HUES6 (cell line): ENCODE results near the gene FAF1.

ENCODE experiments used
- H3K27ac ChIP-seq: 2 replicates; pipeline ENCODE4 v1.7.0; 2013; ENCODE audit warnings: low read depth, mild to moderate bottlenecking, low read length, inconsistent platforms
- H3K27me3 ChIP-seq: 2 replicates; pipeline ENCODE4 v1.6.1; 2013; ENCODE audit warnings: low read length; ENCODE audit not compliant: control insufficient read depth, insufficient read depth
- H3K36me3 ChIP-seq: 2 replicates; pipeline ENCODE4 v1.6.1; 2013; ENCODE audit warnings: low read length; ENCODE audit not compliant: control insufficient read depth, insufficient read depth
- H3K4me1 ChIP-seq: 2 replicates; pipeline ENCODE4 v1.6.1; 2013; ENCODE audit warnings: low read length; ENCODE audit not compliant: control insufficient read depth, insufficient read depth
- H3K4me3 ChIP-seq: 2 replicates; pipeline ENCODE4 v1.5.1; 2013; ENCODE audit warnings: low read depth, low read length
- H3K9ac ChIP-seq: one replicate; pipeline ENCODE4 v1.6.1; 2013; ENCODE audit warnings: mild to moderate bottlenecking, low read length
- H3K9me3 ChIP-seq: 2 replicates; pipeline ENCODE4 v1.6.1; 2013; ENCODE audit warnings: low read depth, low read length; ENCODE audit not compliant: control insufficient read depth, insufficient read depth

The FAF1 gene

DNA sequence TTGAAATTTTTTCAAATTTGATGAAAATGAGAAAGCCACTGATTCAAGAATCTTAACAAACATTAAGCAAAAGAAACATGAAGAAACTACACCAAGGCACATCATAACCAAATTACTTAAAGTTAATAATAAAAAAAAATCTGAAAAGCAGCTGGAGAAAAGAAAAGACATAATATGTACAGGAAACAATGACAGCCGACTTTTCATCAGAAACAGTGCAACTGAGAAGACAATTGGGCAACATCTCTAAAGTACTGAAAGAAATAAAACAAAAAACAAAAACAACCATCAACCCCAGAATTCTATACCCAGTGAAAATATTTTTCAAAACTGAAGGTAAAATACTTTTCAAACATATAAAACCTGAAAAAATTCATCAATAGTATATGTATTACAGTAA is 463.1 kb downstream of the FAF1 start:
- Histone ChIP-seq H3K9ac (no peak overlapping the region), H3K9me3 (peaks cover 4% of the 10 kb centered on the region; the same call in 1 of the 2 replicates), H3K4me3 (no peak overlapping the region), H3K27me3 (no peaks in the 10 kb centered on the region), H3K36me3 (no peaks in the 10 kb centered on the region), H3K4me1 (no peaks in the 10 kb centered on the region), H3K27ac (no peak overlapping the region)

DNA sequence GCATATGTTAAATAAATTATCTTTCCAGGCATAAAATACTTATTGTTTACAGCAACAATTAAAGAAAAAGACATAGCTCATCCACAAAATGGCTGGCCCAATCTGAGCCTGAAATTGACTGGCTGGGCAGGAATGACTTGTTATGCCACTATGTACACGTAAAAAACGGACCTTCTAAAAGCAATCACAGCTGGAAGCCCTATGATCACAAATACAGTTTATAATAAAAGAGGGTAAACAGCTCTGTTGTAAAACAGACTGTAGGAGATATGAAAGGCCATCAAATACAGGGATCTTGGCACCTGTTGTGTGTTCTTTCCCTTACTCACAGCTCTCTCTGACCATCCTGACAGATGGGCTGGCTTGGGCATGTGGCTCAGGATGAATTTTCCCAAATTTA is 466.4 kb downstream of the FAF1 start:
- Histone ChIP-seq H3K36me3 (peaks cover 3% of the 10 kb centered on the region), H3K9ac (no peak overlapping the region), H3K4me1 (no peaks in the 10 kb centered on the region), H3K4me3 (no peak overlapping the region), H3K9me3 (0 out of 2 replicates have a peak, but pooled peaks cover 3% of the 10 kb centered on the region), H3K27ac (no peak overlapping the region), H3K27me3 (no peaks in the 10 kb centered on the region)

DNA sequence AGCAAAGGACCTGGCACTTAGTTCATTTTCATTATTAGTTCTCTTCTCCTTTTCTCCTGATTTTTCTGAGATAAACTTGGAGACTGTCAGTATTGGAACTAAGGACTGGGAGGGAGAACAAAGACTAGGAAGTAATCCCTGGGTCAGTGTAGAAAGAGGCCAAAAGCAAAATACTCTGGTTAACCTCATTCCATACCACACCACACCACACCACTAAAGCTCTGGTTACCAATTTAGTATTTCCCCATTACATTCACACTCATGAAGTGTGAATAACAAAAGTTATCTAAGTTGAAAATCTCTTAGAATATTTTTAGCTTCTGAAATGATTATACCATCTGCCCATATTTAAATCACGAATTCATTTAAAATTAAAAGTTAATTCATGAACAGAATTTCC is 467.9 kb downstream of the FAF1 start:
- peaks cover 3% of the 10 kb centered on the region for H3K36me3 ChIP-seq
- H3K9me3 ChIP-seq: no peaks in the 10 kb centered on the region
- no peaks in the 10 kb centered on the region for H3K4me1 ChIP-seq
- no peak overlapping the region for H3K9ac ChIP-seq
- no peak overlapping the region for H3K4me3 ChIP-seq
- H3K27ac ChIP-seq: no peak overlapping the region
- H3K27me3 ChIP-seq: no peaks in the 10 kb centered on the region

DNA sequence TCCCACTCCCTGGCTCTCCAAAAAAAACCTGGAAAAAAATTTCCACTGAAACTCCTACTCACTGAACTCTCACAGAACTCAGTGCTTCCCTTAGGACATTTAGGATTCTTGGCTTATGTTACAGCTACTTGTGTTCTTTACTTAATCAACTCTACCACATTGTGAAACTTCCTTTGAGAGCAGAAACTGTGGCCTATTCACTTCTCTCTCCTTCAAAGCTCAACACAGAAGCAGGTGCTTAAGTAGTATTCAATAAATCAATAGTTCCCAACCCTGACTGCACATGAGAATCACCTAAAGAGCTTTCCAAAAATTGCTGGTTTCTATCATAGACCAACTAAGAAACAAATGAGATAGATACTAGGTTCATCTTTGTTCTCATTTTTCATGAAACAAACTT is 468.9 kb downstream of the FAF1 start:
- no peak overlapping the region for H3K4me3 ChIP-seq
- H3K27ac ChIP-seq: no peak overlapping the region
- H3K27me3 ChIP-seq: no peaks in the 10 kb centered on the region
- no peaks in the 10 kb centered on the region for H3K9me3 ChIP-seq
- no peaks in the 10 kb centered on the region for H3K4me1 ChIP-seq
- no peak overlapping the region for H3K9ac ChIP-seq
- peaks cover 3% of the 10 kb centered on the region for H3K36me3 ChIP-seq

DNA sequence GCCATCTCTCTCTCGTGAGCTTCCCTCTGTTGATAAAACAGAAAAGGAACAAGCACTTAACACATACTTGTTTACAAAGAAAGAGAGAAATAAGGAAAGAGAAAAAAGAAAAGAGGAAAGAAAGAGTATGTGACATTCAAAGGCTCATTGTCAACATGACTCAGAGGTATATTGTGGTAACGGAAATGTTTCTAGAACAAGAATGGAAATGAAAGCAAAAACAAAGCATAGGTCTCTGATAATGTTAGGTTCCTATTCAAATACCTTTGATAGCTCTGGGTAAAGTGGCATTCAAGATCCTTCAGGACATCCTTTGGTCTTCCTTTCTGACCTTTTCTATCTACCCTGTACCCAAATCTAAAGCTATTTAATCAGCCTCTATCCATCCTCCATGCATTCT is 469.4 kb downstream of the FAF1 start:
- Histone ChIP-seq H3K4me1 (no peaks in the 10 kb centered on the region), H3K9me3 (no peaks in the 10 kb centered on the region), H3K9ac (no peak overlapping the region), H3K27me3 (no peaks in the 10 kb centered on the region), H3K27ac (no peak overlapping the region), H3K4me3 (no peak overlapping the region), H3K36me3 (peaks cover 3% of the 10 kb centered on the region)

DNA sequence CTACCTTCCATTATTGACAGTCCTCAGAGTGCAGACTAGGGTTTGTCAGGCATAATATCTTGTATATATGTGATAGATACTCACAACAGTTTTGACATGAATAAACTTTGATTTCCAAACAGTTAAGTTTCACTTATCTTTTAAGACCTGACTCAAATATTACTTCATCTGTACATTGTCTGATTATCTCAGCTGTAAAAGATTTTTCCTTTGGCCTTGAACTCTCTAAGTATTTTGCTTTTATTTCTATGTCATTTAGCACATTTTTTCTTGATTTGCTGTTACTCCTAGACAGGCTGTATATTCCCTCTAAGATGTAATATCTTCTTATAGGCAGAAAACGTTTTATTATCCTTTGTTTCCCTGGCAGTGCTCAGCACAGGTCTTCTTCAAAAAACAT is 471.2 kb downstream of the FAF1 start:
- H3K9me3 ChIP-seq: no peaks in the 10 kb centered on the region
- H3K9ac ChIP-seq: no peak overlapping the region
- H3K36me3 ChIP-seq: peaks cover 3% of the 10 kb centered on the region
- H3K27ac ChIP-seq: no peak overlapping the region
- H3K4me1 ChIP-seq: no peaks in the 10 kb centered on the region
- H3K27me3 ChIP-seq: no peaks in the 10 kb centered on the region
- no peak overlapping the region for H3K4me3 ChIP-seq

DNA sequence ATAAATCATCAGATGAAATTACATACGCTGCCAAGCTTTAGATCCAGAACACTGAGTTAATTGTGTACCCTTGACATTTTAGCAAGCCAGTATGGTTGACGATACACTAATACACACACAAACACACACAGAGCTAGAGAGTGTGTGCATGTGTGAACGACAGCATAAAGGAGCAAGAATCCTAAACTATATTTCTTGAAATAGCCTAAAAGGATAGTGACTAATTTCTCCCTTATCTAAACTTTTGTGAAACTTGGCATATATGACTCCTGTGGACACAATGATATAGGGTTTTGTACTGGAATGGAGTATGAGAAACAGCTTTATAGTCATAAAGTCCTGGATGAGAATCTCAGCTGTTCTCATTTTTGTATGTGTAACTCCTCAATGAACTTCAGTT is 471.7 kb downstream of the FAF1 start:
- Histone ChIP-seq H3K36me3 (peaks cover 3% of the 10 kb centered on the region), H3K27me3 (no peaks in the 10 kb centered on the region), H3K9ac (no peak overlapping the region), H3K27ac (no peak overlapping the region), H3K4me1 (no peaks in the 10 kb centered on the region), H3K9me3 (no peaks in the 10 kb centered on the region), H3K4me3 (no peak overlapping the region)

DNA sequence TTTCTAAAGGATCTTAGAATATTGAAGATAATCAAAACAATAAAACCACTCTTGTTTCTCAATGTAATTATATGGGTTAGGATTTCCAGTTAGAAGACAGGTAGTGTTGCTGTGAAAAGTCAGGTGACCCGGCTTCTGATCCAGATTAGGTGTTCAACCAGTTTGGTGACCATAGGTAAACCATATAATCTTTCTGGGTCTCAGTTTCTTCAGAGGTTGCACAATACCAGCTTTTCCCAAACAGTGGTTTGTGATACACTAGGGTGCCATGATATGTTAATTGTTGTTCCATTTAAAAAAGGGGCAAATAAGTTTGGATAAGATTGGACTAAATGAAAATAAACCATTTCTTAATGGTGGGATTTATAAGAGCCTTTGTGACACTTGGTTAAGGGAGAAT is 472.3 kb downstream of the FAF1 start:
- H3K9me3 ChIP-seq: no peaks in the 10 kb centered on the region
- no peaks in the 10 kb centered on the region for H3K4me1 ChIP-seq
- no peak overlapping the region for H3K9ac ChIP-seq
- H3K4me3 ChIP-seq: no peak overlapping the region
- peaks cover 3% of the 10 kb centered on the region for H3K36me3 ChIP-seq
- H3K27me3 ChIP-seq: no peaks in the 10 kb centered on the region
- no peak overlapping the region for H3K27ac ChIP-seq

DNA sequence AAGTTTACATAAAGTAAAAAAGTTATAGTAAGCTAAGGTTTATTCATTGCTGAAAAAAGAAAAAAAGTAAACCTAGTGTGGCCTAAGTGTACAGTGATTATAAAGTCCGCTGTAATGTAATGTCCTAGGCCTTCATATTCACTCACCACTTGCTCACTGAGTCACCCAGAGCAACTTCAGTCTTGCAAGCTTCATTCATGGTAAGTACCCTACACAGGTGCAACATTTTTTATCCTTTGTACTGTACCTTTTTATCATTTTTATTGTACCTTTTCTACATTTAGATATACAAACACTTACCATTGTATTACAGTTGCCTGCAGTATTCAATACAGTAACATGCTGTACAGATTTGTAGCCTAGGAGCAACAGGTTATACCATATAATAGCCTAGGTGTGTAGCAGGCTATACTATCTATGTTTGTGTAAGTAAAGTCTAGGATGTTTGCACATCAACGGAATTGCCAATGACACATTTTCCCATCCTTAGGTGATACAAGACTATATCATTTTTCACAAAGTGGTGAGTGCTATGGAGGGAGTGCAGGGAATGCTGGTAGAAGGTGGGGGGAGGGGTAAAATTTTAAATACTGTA is 478.8 kb downstream of the FAF1 start:
- no peaks in the 10 kb centered on the region for H3K36me3 ChIP-seq
- H3K4me1 ChIP-seq: no peaks in the 10 kb centered on the region
- H3K27me3 ChIP-seq: no peaks in the 10 kb centered on the region
- H3K4me3 ChIP-seq: no peak overlapping the region
- no peak overlapping the region for H3K9ac ChIP-seq
- no peak overlapping the region for H3K27ac ChIP-seq
- no peaks in the 10 kb centered on the region for H3K9me3 ChIP-seq

DNA sequence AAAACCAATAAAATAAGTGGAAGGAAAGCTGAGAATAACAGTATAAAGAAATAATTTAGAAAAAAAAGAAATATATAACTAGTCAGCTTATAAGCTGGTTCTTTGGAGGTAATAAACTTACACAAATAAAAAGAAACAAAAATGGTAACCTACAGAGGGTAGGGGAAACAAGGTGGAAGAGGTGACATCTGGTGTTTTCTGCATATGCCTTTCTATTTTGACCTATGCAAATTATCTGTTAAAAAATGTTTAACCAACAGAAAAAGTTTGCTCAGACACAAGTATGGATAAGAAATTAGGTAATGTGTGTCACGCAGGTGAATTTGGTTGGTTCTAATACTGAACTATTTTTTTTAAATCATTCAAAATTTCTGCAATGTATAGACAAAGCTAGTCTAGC is 483.3 kb downstream of the FAF1 start:
- Histone ChIP-seq H3K27ac (no peak overlapping the region), H3K9ac (no peak overlapping the region), H3K4me1 (peaks cover 11% of the 10 kb centered on the region; the same call in 1 of the 2 replicates), H3K9me3 (no peaks in the 10 kb centered on the region), H3K27me3 (no peaks in the 10 kb centered on the region), H3K4me3 (no peak overlapping the region), H3K36me3 (no peaks in the 10 kb centered on the region)

DNA sequence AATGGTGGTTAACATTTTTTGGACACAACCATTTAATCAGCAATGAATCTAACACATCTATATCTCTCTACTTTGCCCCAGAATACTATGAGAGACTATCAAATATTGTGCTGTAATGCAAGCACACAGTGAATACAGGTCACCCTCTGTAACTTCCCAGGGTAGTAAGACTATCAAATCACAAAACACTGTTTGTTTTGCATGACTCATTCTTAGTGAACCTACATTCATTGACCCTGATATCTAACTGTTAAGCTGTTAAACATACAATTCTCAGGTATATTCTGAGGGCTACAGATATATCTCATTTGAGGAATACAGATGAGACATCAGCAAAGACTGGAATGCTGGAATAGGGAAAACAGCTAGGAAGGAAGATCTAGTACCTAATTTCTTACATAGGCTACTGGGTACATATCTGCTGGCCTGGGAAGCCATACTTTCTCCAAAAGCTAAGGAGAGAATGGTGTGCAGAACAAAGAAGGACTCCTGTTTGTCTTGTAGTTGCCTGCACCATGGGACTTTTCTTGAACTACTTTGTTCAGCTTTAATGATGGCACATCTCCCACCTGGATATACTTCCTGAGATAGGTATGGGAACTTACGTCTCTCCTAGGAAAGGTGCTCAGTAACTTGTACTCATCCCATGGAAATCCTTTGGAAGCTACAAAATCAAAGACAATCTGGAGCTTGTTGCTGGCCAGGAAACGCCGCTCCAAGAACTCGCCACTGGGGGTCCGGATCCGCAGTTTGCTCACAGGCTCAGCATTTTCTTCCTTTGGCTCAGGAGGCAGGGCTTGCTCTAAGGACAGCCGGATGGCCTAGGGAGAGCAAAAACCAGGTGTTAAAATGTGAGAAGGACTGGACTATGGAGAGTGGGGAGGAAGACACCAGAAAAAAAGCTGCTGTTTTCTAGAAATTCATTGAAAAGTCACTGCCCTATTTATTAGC is 484.9 kb downstream of the FAF1 start:
- H3K4me1 ChIP-seq: peaks cover 11% of the 10 kb centered on the region; the same call in 1 of the 2 replicates
- H3K27ac ChIP-seq: no peak overlapping the region
- no peaks in the 10 kb centered on the region for H3K36me3 ChIP-seq
- no peak overlapping the region for H3K4me3 ChIP-seq
- no peaks in the 10 kb centered on the region for H3K27me3 ChIP-seq
- H3K9me3 ChIP-seq: no peaks in the 10 kb centered on the region
- H3K9ac ChIP-seq: no peak overlapping the region
